ENCODE results near the gene SELENOH.

The SELENOH gene

DNA sequence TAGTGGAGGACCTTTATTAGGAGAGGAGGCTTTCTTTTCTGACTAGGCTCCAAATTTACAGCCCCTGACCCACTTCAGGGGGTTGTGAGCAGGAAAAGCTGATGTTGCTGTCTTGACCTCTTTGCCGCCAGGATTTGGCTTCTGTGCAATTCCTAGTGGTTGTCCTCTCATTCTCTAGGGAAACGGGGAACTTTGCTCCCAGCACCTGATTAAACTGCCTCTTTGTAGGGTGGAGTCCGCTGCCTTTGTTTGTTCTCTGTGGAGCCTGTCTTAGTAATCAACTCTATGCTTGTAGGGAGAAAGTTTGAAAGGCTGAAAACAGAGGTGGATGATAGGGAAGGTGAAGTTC lies 36.7 kb downstream of the SELENOH start:
- Histone ChIP-seq H4K20me1 (peaks cover 6% of the 10 kb centered on the region; the same call in 1 of the 2 replicates), H3K4me1 (peaks cover 52% of the 10 kb centered on the region), H3K9ac (no peak overlapping the region), H3K36me3 (no peaks in the 10 kb centered on the region; the same call in 1 of the 2 replicates), H3K9me3 (no peaks in the 10 kb centered on the region), H3K27me3 (no peaks in the 10 kb centered on the region), H3K4me3 (no peak overlapping the region), H3K4me2 (peak overlapping the region; percentile 76), H3K27ac (no peak overlapping the region)
- TF ChIP-seq Cebpa-rat (IDR thresholded peaks at IDR 0.05): no peak

DNA sequence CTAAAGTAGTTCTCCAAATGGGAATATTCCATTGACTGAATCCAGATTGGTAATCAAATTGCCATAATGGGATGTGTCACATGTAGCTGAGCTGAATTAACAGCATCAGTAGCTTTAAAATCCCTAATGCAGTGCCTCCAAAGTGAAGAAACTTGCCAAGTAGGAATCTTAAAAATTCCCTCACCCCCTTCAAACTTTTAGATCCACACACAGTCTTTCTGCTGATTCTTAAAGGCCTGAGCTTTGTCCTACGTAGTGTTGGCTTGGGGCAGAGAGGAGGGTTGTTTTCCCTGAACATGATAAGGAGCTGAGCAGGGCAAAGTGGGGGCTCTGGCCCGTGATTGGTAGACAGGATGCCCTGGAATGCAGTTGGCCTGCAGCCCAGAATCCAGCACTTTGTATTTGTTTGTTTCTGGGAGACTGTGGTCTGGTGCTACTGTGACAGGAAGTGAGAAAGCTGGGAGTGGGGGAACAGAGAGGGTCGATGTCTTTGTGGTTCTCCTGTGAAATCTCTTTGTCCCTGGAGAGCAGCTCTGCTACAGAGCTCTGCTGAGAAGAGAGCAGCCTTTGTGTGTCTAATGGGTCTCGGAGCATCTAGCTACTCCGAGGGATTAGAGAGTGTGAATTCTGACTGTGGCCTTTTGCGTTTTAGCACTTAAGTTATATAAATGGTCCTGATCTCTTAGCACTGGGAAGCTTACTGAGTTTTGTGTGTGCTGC lies 37.2 kb downstream of the SELENOH start:
- Histone ChIP-seq H3K27ac (no peak overlapping the region), H3K27me3 (no peaks in the 10 kb centered on the region), H4K20me1 (peaks cover 6% of the 10 kb centered on the region; the same call in 1 of the 2 replicates), H3K4me1 (peaks cover 52% of the 10 kb centered on the region), H3K4me3 (no peak overlapping the region), H3K4me2 (peak overlapping the region; percentile 76), H3K9me3 (no peaks in the 10 kb centered on the region), H3K9ac (peak overlapping the region; percentile 26; the same call in 1 of the 2 replicates), H3K36me3 (no peaks in the 10 kb centered on the region; the same call in 1 of the 2 replicates)
- no peak for TF ChIP-seq Cebpa-rat (IDR thresholded peaks at IDR 0.05)

DNA sequence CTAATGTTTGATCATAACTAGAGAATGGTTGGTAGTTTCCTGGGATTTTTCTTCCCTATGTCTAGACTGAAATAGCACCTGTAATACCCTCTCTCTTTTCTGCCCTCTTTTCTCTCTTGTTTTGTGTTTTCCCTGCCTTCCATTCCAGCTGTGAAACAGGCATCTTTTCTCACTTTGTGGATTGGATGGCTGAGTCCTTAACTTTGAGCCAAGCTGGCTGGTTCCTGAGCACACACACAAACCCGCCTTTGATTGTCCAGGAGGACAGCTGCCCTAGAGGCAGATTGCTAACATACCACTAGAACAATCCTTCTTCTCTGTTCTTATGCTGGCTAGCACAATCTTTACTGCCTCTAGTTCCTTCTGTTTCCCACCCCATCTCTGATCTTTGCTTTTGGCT lies 38.0 kb downstream of the SELENOH start:
- Histone ChIP-seq H3K9ac (no peak overlapping the region), H3K27me3 (no peaks in the 10 kb centered on the region), H3K36me3 (no peaks in the 10 kb centered on the region; the same call in 1 of the 2 replicates), H4K20me1 (peaks cover 6% of the 10 kb centered on the region; the same call in 1 of the 2 replicates), H3K4me1 (peaks cover 52% of the 10 kb centered on the region), H3K9me3 (no peaks in the 10 kb centered on the region), H3K4me3 (no peak overlapping the region), H3K27ac (no peak overlapping the region), H3K4me2 (peak overlapping the region; percentile 76)
- no peak for TF ChIP-seq Cebpa-rat (IDR thresholded peaks at IDR 0.05)

DNA sequence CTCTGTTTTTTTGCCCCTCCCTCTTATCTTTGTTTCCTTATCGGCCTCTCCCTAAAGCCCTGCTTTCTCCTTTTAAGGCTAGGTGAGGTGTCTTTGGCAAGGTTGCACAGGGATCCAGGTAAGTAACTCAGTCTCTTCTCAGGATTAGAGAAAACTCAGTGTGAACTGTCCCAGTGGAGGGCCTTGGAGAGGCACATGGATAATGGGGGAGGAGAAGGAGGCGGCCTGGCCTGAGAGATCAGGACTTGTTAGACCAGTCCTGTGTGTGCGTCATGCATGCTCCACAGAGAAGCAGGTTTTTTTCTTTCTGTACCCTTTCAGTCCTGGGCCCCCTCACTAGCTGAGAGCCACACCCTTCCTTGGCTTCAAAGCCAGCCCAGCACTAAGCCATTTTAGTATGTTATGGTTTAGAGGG lies 40.2 kb downstream of the SELENOH start:
- H3K9ac ChIP-seq: no peak overlapping the region
- H3K36me3 ChIP-seq: no peaks in the 10 kb centered on the region; the same call in 1 of the 2 replicates
- no peak overlapping the region for H3K4me3 ChIP-seq
- no peak overlapping the region for H3K27ac ChIP-seq
- peaks cover 6% of the 10 kb centered on the region; the same call in 1 of the 2 replicates for H4K20me1 ChIP-seq
- H3K9me3 ChIP-seq: no peaks in the 10 kb centered on the region
- no peak for TF ChIP-seq Cebpa-rat (IDR thresholded peaks at IDR 0.05)
- H3K4me1 ChIP-seq: peaks cover 39% of the 10 kb centered on the region
- no peak overlapping the region for H3K4me2 ChIP-seq
- no peaks in the 10 kb centered on the region for H3K27me3 ChIP-seq

DNA sequence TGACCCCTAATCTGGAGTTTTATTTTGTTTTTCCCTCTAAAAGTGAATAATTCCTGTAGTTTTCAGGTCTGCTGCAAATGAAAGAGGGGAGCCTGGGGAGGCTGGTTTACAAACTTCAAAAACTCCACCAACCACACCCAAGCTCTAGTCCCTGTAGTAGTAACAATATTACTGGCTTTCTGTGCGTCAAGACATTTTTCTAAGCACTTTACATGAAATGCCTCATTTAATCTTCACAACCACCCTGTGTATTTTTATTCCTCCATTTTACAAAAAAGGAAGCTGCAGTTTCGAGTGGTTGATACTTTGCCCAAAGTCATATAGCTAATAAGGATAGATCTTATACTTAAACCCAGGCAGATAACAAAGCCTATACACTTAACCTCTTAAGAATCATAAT lies 43.8 kb downstream of the SELENOH start:
- H3K4me2 ChIP-seq: no peak overlapping the region
- no peak overlapping the region for H3K27ac ChIP-seq
- H3K4me3 ChIP-seq: no peak overlapping the region
- peaks cover 12% of the 10 kb centered on the region; the same call in 1 of the 2 replicates for H3K4me1 ChIP-seq
- H3K9ac ChIP-seq: no peak overlapping the region
- no peaks in the 10 kb centered on the region for H4K20me1 ChIP-seq
- TF ChIP-seq Cebpa-rat (IDR thresholded peaks at IDR 0.05): no peak
- H3K9me3 ChIP-seq: no peaks in the 10 kb centered on the region
- H3K27me3 ChIP-seq: no peaks in the 10 kb centered on the region
- H3K36me3 ChIP-seq: no peaks in the 10 kb centered on the region; the same call in 1 of the 2 replicates

DNA sequence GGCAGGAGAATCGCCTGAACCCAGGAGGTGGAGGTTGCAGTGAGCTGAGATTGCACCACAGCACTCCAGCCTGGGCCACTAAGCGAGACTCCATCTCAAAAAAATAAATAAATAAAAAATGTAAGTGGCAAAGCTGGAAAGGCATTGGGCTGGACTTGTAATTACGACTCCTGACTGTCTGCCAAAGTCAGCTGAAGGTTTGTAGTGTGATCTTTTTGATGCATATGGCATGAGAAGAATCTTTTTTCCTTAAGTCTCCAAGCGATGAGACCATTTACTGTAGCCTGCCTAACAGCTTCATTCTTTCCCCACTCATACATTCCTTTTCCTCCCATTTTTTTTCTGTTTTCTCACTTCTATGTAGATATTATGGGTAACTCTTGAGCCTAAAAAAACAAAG lies 45.1 kb downstream of the SELENOH start:
- no peak for TF ChIP-seq Cebpa-rat (IDR thresholded peaks at IDR 0.05)
- no peaks in the 10 kb centered on the region for H3K27me3 ChIP-seq
- H3K36me3 ChIP-seq: peaks cover 4% of the 10 kb centered on the region; the same call in 1 of the 2 replicates
- H3K4me3 ChIP-seq: no peak overlapping the region
- H3K9me3 ChIP-seq: no peaks in the 10 kb centered on the region
- no peak overlapping the region for H3K9ac ChIP-seq
- H3K27ac ChIP-seq: no peak overlapping the region
- no peak overlapping the region for H3K4me2 ChIP-seq
- no peaks in the 10 kb centered on the region for H4K20me1 ChIP-seq
- H3K4me1 ChIP-seq: peaks cover 15% of the 10 kb centered on the region

DNA sequence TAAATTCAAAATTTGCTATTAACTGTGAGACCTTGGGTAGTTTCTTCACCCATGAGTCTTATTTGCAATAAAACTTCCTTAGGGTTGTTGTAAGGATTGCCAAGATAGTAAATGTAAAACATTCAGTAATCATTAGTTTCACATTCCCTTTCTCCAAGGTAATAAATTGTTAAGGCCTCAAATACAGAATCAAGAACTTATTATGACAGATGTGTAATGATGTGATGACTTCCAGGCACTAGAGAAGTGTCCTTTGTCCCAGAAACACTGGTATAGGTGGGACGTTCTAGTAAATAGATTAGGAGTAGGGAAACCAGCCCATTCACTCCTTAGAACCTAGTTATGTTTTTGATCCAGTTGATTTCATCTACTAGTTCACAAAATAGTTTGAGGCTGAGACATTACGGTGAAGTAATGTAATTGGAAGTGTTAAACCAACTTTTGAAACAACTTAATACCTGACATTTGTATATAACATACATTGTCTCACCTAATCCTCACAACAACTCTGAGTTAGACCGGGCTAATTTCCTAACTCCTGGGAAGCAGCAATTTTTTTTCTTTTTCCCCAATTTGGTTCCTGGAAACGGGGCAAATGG lies 45.8 kb downstream of the SELENOH start:
- Histone ChIP-seq H3K9ac (no peak overlapping the region), H3K9me3 (no peaks in the 10 kb centered on the region), H4K20me1 (no peaks in the 10 kb centered on the region), H3K27me3 (no peaks in the 10 kb centered on the region), H3K4me1 (peaks cover 21% of the 10 kb centered on the region), H3K36me3 (0 out of 2 replicates have a peak, but pooled peaks cover 5% of the 10 kb centered on the region), H3K27ac (no peak overlapping the region), H3K4me3 (no peak overlapping the region), H3K4me2 (no peak overlapping the region)
- no peak for TF ChIP-seq Cebpa-rat (IDR thresholded peaks at IDR 0.05)

DNA sequence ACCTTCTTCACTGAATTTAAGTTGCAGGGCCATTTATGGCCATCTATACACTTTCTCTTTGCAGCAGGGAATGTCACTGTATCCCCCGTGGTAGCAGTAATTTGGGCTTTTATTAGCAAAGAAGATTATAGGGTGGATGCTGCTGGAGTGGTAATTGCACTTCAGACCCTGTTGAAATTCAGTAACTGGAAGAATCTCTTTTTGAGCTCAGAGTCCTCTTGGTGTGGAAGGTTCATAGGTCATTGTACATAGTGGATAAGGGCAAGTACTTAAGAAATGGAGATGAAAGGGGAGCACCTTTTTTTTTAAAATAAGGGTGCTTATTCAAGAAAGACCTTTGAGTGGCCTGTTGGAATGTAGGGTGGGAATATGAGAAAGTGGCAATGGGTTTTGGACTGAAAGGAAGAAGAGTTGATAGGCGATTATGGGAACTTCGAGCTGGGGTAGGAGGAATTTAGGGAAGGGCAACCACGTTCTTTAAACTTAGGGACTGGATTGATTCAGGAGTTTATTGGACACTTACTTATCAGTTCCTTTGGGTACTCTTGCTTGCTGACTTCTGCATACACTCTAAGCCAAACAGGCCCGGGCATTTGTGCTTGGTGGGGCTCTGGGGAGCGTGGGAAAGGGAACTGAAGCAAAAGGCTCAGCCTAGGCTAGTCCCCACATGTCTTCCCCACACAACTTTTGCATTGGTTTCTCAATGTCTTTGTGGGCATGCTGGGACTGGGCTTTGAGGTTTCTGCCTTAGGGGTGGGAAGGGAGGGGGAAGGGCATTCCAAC lies 46.8 kb downstream of the SELENOH start:
- TF ChIP-seq Cebpa-rat (IDR thresholded peaks at IDR 0.05): no peak
- Histone ChIP-seq H3K9ac (no peak overlapping the region), H3K4me2 (peak overlapping the region; percentile 31), H4K20me1 (no peaks in the 10 kb centered on the region), H3K9me3 (no peaks in the 10 kb centered on the region), H3K36me3 (0 out of 2 replicates have a peak, but pooled peaks cover 5% of the 10 kb centered on the region), H3K4me1 (peaks cover 32% of the 10 kb centered on the region), H3K27ac (no peak overlapping the region), H3K4me3 (no peak overlapping the region), H3K27me3 (no peaks in the 10 kb centered on the region)

DNA sequence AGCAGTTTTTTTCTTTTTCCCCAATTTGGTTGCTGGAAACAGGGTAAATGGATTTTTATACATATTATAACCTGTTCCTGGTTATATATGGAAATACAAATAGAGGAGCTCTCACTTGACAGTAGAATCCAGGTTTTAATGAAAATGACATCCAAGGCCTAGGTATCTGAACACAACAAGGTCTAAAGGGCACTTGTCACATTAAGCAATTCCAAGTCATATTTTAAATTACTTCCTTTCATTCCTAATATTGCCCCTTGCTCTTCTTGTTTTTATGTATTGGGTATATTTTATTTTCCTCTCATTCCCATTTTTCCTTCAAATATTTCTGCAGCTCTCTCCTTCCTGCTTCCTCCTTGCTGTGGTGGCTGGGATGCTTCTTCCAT lies 47.4 kb downstream of the SELENOH start:
- Histone ChIP-seq H3K4me3 (no peak overlapping the region), H3K9ac (no peak overlapping the region), H3K4me1 (peaks cover 37% of the 10 kb centered on the region), H3K4me2 (no peak overlapping the region), H3K36me3 (0 out of 2 replicates have a peak, but pooled peaks cover 5% of the 10 kb centered on the region), H3K27ac (no peak overlapping the region), H3K9me3 (no peaks in the 10 kb centered on the region), H4K20me1 (no peaks in the 10 kb centered on the region), H3K27me3 (no peaks in the 10 kb centered on the region)
- TF ChIP-seq Cebpa-rat (IDR thresholded peaks at IDR 0.05): no peak

All from BLaER1 (cell line).